ENCODE data around the gene EXTL2.
"Not testable (repeated sequence)": the region's sequence is repeated elsewhere in the genome, so short reads cannot be mapped to it uniquely, and the experiment has no call there.

The EXTL2 gene

GRCh38 chr1:100896481-100896982 lies 1.9 kb upstream of the EXTL2 start:
- peak; percentile 39 for DNase-seq

DNA sequence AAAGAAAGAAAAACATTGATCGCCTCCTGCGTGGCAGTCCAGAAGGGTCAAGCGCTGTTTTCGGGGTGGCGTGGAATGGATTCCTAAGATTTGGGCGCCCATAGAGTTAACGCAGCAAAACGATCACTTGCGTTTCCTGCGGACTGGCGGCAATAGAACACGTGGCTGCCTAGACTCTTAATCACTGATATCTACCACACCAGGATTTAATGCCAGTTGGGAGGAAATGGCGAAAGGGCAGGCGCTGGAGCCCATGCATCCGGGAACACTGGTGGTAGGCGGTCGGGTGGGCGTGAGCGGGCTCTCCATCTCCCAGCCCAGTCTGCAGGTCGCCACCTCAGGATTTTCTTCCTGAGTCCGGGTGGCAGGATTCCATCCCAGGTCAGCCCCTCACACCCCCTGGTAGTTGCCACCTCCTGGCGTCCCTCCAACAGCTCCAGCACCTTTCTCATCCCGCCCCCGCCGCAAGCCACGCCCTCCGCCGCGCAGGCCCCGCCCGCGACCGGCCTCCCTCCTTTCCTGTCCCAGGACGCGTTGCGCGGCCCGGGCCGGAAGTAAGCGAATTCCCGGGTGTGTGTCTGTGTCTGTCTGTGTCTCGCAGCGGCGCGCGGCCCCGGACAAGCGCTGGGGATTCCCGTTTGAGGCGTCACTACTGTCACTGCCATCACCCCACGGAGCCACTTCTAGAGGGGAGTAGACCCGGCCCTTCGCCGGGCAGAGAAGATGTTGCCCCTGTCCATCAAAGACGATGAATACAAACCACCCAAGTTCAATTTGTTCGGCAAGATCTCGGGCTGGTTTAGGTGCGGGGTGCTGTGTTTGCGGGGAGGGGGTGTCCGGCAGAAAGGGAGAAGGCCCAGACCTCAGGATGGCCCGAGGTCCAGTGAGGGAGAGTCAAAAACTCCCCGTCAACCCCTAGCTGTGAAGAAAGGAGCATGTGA lies 1.2 kb upstream of the EXTL2 start, which contains the start of gene SLC30A7:
Gene SLC30A7, plus strand, starts transcription at position 551 of the 941 bp plus-strand sequence. Its CDS starts 173 bp downstream, at position 724.
- peak; percentile 86 for DNase-seq

DNA sequence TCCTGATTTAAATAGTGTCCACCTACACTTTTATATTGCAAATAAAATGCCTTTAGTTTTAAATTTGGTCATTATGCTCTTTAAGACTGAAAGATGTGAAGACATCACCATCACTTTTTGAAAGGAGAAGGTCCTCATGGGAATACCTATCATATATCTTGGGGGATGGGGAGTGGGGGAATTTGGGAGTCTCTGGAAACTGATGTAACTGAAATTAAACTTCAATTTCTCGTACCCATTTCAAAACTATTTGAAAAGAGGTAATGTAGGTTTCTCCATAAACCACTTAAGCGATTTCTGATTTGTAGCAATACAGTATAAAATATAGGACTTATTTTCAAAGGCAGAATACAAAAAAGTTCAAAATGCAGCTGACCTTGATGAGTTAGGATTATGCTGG lies 924 bp downstream of the EXTL2 start:
- DNase-seq, result no peak

- no peak for DNase-seq
These were observed 2.1 kb downstream of the EXTL2 start for GRCh38 chr1:100892554-100892953.

DNA sequence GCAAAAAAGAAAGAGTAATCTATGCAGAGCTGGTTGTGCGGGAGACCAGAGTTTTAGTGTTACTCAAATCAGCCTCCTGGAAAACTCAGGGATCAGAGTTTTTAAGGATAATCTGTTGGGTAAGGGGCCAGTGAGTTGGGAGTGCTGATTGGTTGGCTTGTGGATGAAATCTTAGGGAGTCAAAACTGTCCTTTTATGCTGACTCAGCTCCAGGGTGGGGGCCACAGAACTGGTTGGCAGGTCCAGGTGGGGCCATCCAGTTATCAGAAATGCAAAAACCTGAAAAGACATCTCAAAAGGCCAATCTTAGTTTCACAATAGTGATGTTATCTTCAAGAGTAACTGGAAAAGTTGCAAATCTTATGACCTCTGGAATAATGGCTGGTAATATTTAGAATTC lies 3.3 kb downstream of the EXTL2 start:
- no peak for DNase-seq

DNA sequence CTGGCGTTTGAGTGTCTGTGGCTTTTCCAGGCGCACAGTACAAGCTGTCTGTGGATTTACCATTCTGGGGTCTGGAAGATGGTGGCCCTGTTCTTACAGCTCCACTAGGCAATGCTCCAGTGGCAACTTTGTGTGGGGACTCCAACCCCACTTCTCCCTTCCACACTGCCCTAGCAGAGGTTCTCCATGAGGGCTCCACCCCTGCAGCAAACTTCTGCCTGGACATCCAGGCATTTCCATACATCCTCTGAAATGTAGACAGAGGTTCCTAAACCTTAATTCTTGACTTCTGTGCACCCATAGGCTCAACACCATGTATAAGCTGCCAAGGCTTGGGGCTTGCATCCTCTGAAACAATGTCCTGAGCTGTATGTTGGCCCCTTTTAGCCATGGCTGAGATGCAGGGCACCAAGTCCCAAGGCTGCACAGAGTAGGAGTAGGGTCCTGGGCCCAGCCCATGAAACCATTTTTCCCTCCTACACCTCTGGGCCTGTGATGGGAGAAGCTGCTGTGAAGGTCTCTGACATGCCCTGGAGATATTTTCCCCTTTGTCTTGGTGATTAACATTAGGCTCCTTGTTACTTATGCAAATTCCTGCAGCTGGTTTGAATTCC lies 4.7 kb downstream of the EXTL2 start:
- not testable (repeated sequence) for DNase-seq

GRCh38 chr1:100889007-100889406 lies 5.6 kb downstream of the EXTL2 start:
- not testable (repeated sequence) for DNase-seq

DNA sequence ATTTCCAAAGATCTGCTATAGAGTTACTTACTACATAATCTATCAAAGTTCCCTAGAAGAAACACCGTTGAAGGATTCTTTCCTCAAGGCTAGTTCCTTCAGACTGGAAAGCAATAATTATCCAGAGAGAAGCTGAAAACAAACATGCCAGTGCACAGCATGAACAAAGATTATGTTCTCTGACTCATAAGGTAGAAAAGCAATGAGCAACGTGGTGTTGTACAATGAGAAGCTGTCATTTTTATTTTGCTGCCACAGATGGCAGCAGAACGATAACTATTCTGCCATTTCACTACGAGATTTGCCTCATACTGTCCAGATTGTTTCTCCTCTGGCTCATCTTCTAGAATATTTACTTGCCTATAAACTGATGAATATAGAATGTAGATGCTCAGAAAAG lies 10.7 kb downstream of the EXTL2 start:
- DNase-seq, result no peak

- DNase-seq, result peak; percentile 65
These were observed 11.9 kb downstream of the EXTL2 start for GRCh38 chr1:100882698-100883097.

DNA sequence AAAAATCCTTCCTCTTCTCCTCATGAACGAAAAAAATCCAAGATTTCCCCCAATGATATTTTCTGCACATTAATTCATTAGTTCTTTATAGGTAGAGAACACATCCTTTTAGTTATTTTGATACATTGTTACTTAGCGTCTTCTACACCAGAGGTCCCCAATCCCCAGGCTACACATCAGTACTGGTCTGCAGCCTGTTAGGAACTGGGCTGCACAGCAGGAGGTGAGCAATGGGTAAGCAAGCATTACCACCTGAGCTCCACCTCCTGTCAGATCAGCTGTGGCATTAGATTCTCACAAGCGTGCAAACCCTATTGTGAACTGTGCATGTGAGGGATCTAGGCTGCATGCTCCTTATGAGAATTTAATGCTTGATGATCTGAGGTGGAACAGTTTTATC lies 13.0 kb downstream of the EXTL2 start:
- no peak for DNase-seq

- DNase-seq, result no peak
These were observed 15.2 kb downstream of the EXTL2 start for GRCh38 chr1:100879422-100879821.

DNA sequence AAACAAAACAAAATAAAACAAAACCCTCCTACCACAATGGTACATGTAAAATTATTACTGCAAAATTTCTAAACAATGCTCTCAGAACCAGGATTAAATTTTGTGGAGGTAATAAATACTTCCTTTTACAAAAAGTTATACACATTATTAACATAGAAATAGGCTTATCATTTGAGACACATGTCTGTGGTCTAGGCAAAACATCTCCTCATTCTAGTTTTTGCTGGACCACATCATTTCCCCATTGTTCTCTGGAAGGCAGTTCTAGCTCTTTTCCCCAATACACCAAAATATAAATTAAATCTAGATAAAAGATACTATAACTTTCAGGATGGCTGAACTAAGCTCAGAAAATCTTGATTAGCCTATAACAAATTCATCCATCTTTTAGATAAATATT lies 18.4 kb downstream of the EXTL2 start:
- DNase-seq, result no peak

- no peak for DNase-seq
These were observed 19.4 kb downstream of the EXTL2 start for GRCh38 chr1:100875228-100875627.

GRCh38 chr1:100874433-100874832 lies 20.2 kb downstream of the EXTL2 start:
- no peak for DNase-seq

DNA sequence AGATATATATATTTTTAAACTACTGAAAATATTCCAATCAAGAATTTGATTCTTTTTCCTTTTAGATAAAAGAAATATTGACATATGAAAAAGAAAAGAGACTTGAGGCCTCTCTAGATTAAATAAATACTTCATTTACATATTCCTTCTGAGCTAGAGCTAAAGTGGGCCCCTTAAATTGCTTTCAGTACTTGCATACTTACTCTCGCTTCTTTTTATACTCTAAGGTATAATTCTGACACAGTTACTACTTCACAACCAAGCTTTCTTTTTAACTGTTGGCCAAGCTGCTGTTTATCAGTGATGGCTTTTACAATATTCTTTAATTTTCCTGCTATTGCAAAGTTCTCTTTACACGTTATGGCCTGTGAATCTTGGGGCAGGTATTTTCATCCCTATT lies 24.6 kb downstream of the EXTL2 start:
- no peak for DNase-seq

GRCh38 chr1:100868364-100868995 lies 26.2 kb downstream of the EXTL2 start:
- DNase-seq, result no peak

DNA sequence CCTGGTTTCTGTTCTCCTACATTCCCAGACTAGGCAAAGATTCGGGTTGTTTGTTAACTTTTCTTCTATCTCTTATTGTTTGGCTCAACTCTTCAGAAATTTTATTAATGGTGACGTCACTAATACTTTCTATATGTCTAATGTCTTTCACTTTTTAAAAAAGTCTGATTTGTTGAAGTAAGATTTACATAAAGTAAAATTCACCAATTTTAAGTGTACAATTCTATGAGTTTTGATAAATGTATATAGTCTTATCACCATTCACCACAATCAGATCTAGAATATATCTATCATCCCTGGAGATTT lies 27.8 kb downstream of the EXTL2 start:
- no peak for DNase-seq

DNA sequence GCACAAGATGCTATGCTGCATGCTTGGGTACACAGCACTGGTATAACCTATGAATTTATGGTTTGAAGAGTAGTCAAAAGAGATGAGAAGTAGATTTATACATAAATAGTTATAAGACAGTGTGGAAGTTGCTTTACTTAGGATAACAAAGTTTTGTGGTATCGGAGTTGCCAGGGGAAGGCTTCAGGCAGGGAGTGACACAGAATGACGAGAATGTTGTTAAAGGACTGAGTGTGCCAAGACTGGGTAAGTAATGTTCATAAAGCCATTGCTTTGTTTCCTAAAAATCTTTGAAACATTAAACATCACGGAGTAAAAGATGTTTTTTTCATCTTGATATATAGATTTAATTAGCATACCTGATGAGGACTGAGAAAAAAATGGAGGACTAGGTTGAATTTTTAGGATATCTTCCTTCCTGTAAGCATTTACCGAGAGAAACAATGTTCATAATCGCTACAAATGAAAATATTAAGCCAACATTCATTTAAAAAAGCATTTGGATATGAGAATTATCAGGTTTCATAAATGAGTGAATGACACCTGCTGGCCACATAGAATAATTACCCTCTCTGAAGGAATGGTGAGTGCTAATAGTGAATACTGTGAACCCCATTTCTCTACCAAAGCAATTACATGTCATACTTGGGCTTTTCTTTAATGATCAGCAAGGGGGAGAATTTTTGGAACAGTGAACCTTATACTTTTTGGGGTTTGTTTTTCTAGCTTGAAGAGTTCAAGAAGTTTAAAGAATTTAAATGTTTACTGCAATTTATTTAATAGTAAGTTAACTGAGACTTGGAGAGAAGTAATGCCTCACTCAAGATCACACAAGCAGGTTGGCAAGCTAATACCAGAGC lies 28.4 kb downstream of the EXTL2 start:
- no peak for DNase-seq

- DNase-seq, result no peak
These were observed 32.1 kb downstream of the EXTL2 start for GRCh38 chr1:100862591-100862990.

DNA sequence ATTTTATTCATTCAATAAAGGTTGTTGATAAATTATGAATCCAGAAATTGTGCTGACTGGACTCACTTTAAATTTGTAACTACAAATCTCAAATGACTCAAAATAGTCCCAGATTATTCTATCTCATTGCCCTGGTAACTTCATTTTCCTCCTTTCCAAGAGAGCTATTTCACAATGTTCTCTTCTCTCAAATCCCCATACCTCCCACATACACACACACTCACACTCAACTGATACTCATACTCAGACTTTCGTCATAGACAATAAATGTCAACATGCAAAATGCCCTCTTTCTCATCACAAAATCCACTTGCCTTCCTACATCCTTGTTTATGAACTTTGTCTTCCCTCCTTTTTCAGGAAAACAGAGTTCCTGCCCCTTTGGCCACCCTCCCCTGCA lies 33.3 kb downstream of the EXTL2 start:
- DNase-seq, result no peak

- DNase-seq, result no peak
These were observed 34.1 kb downstream of the EXTL2 start for GRCh38 chr1:100860397-100860991.

- DNase-seq, result not testable (repeated sequence)
These were observed 39.5 kb downstream of the EXTL2 start for GRCh38 chr1:100855116-100855515.
